PC-3 (cell line): ENCODE measurements around the gene CTU1. TPM values are rescaled to one million over a fixed set of nuclear protein-coding genes. Genes with fewer than 3 reads are reported as not detected.

Experiments used
- ATAC-seq: fragments of 200-7000 bp; cut with Tn5 transposase; 2 replicates; pipeline ENCODE4 v1.9.1; 2020; ENCODE audit warnings: mild to moderate bottlenecking, moderate library complexity
- Bru-seq: library from RNA; stranded (reverse); fragments of 400-500 nt; gene quantifications from one replicate; lab custom pipeline; 2021; lab: Mats Ljungman, UMichigan
- BruChase-seq, 2 experiments: library from RNA; stranded (reverse); fragments of 400-500 nt; gene quantifications; one replicate each; lab custom pipeline; 2021; lab: Mats Ljungman, UMichigan
- BruUV-seq: library from RNA; stranded (reverse); fragments of 400-500 nt; replicated peaks from 2 replicates; lab custom pipeline; 2021; lab: Mats Ljungman, UMichigan
- CTCF ChIA-PET: fragments of 300-600 bp; sonication (Branson Sonifier 250); formaldehyde crosslinking; loops from one replicate; lab custom pipeline; 2022; ENCODE audit warnings: antibody characterized with exemption; lab: Charles Lee
- POLR2A ChIA-PET: fragments of 300-600 bp; sonication (Branson Sonifier 250); formaldehyde crosslinking; loops from one replicate; lab custom pipeline; 2022; ENCODE audit warnings: antibody characterized with exemption; ENCODE audit not compliant: unreplicated experiment; lab: Charles Lee
- DNase-seq: peaks from one replicate; pipeline ENCODE4 v3.0.0-alpha.2; 2015
- H2AFZ ChIP-seq: fragments of 300-600 bp; sonication (generic); 2 replicates; pipeline ENCODE4 v1.6.0; 2016; ENCODE audit warnings: antibody characterized with exemption, low read length
- H3F3A ChIP-seq: fragments of 300-600 bp; sonication (generic); one replicate; pipeline ENCODE4 v1.6.0; 2017; ENCODE audit warnings: antibody characterized with exemption, low read length, control low read depth, mild to moderate bottlenecking; ENCODE audit not compliant: unreplicated experiment
- H3K27ac ChIP-seq: fragments of 300-600 bp; sonication (generic); 2 replicates; pipeline ENCODE4 v1.5.1; 2016; ENCODE audit warnings: mild to moderate bottlenecking, low read length
- H3K27me3 ChIP-seq: fragments of 300-600 bp; sonication (generic); 2 replicates; pipeline ENCODE4 v1.6.1; 2016; ENCODE audit warnings: low read length, mixed read lengths
- H3K36me3 ChIP-seq: fragments of 300-600 bp; sonication (generic); 2 replicates; pipeline ENCODE4 v1.6.1; 2016; ENCODE audit warnings: low read depth, mixed run types, low read length, mixed read lengths
- H3K4me1 ChIP-seq: fragments of 300-600 bp; sonication (generic); 2 replicates; pipeline ENCODE4 v1.5.1; 2016; ENCODE audit warnings: low read length; ENCODE audit not compliant: insufficient read depth
- H3K4me2 ChIP-seq: fragments of 300-600 bp; sonication (generic); 2 replicates; pipeline ENCODE4 v1.6.0; 2016; ENCODE audit warnings: low read length
- H3K4me3 ChIP-seq: fragments of 300-600 bp; sonication (generic); 2 replicates; pipeline ENCODE4 v1.5.1; 2016; ENCODE audit warnings: mild to moderate bottlenecking, low read length, mixed read lengths
- H3K79me2 ChIP-seq: fragments of 300-600 bp; sonication (generic); 2 replicates; pipeline ENCODE4 v1.6.1; 2017; ENCODE audit warnings: low read length, mixed read lengths
- H3K9ac ChIP-seq: fragments of 300-600 bp; sonication (generic); 2 replicates; pipeline ENCODE4 v1.6.0; 2016; ENCODE audit warnings: mild to moderate bottlenecking, low read length
- H3K9me2 ChIP-seq: fragments of 300-600 bp; sonication (generic); replicated peaks from 2 replicates; pipeline ENCODE4 v1.6.1; 2016; ENCODE audit warnings: mixed run types, low read length, mixed read lengths
- H3K9me3 ChIP-seq: fragments of 300-600 bp; sonication (generic); 2 replicates; pipeline ENCODE4 v1.6.1; 2016; ENCODE audit warnings: low read length, mixed read lengths
- H4K20me1 ChIP-seq: fragments of 300-600 bp; sonication (generic); 2 replicates; pipeline ENCODE4 v1.6.1; 2016; ENCODE audit warnings: low read length, mixed read lengths
- CTCF ChIP-seq: fragments of 300-600 bp; sonication (generic); conservative IDR thresholded peaks from 2 replicates; pipeline ENCODE4 v1.5.1; 2017; ENCODE audit warnings: antibody characterized with exemption, low read depth, mild to moderate bottlenecking, low read length
- EZH2 ChIP-seq: fragments of 300-600 bp; sonication (generic); IDR thresholded peaks from one replicate; pipeline ENCODE4 v1.6.1; 2017; ENCODE audit warnings: antibody characterized with exemption, mild to moderate bottlenecking, low read length; ENCODE audit not compliant: unreplicated experiment
- EZH2phosphoT487 ChIP-seq: fragments of 300-600 bp; sonication (generic); IDR thresholded peaks from 2 replicates; pipeline ENCODE4 v1.6.1; 2018; ENCODE audit warnings: mild to moderate bottlenecking, antibody characterized with exemption, low read length, borderline replicate concordance
- intact Hi-C: fragments of 100-400 bp; cut with micrococcal nuclease; formaldehyde crosslinking; loops from 2 replicates; pipeline ENCODE4 v1.9.0; 2023
- long read RNA-seq: library from polyadenylated mRNA; unstranded; transcript quantifications from one replicate; pipeline ENCODE4 v2.0.0, GENCODE V29; 2021; ENCODE audit not compliant: unreplicated experiment
- total RNA-seq: library from RNA; depleted of rRNA; stranded (reverse); fragments of >200 nt; gene quantifications from 2 replicates; pipeline ENCODE4 v1.2.3, GENCODE V29; 2014; rRNA removed

Gene CTU1
- total RNA-seq (29.0 and 40.8 TPM in 2 replicates), Bru-seq, nascent RNA (percentile 69 among the genes with signal in this experiment), BruChase-seq, experiment 1, labeled RNA remaining after a 6-hour chase (percentile 67 among the genes with signal in this experiment), BruChase-seq, experiment 2, labeled RNA remaining after a 2-hour chase (percentile 70 among the genes with signal in this experiment)
- long read RNA-seq, transcript CTU1-201 (3 exons, 2,087 nt), result major isoform, 85 of 104 reads
- long read RNA-seq, partial matches to known transcripts, result 12 of 104 reads
- long read RNA-seq, other reads (novel, unspliced or antisense), result 7 of 104 reads

- H4K20me1 ChIP-seq, result no peaks in the 10 kb centered on the region
- peak within 1 kb of the TSS; percentile 39 for H3K27ac ChIP-seq
- peak within 1 kb of the TSS; percentile 88 for H2AFZ ChIP-seq
- intact Hi-C loops, result loop anchor here (5.0 kb wide), 1 partner anchor 306 kb away; no protein-coding TSS in a partner anchor
- DNase-seq, result peak; percentile 100
- peak within 1 kb of the TSS; percentile 96 for H3K4me2 ChIP-seq
- H3K36me3 ChIP-seq, result peaks cover 6% of the 10 kb centered on the region
- H3K4me1 ChIP-seq, result peaks cover 17% of the 10 kb centered on the region; the same call in 1 of the 2 replicates
- H3K27me3 ChIP-seq, result peaks cover 4% of the 10 kb centered on the region; the same call in 1 of the 2 replicates
- H3K79me2 ChIP-seq, result peaks cover 40% of the 10 kb centered on the region
- peak within 1 kb of the TSS; percentile 90 for H3K9ac ChIP-seq
- ChIA-PET CTCF (interaction anchor here (0.5 kb wide), 1 partner anchor 51 kb away, joined by 3 read pairs; no protein-coding TSS in a partner anchor), POLR2A (interaction anchor here (0.6 kb wide), 1 partner anchor 9 kb away, joined by 4 read pairs; no protein-coding TSS in a partner anchor)
- no peaks in the 10 kb centered on the region for H3F3A ChIP-seq
- TF ChIP-seq EZH2phosphoT487, result no peak
- no peak for TF ChIP-seq EZH2
- TF ChIP-seq CTCF, result no peak
- peak; percentile 99 for ATAC-seq
- H3K4me3 ChIP-seq, result peak within 1 kb of the TSS; percentile 91
- no peaks in the 10 kb centered on the region for H3K9me2 ChIP-seq
- H3K9me3 ChIP-seq, result no peaks in the 10 kb centered on the region
- BruUV-seq, result no TSS peak
Observed at GRCh38 chr19:51108066-51108804, at the start of gene CTU1. Gene CTU1 (minus strand): TSS chr19:51108409. CDS start chr19:51104569, 3,840 bp downstream.

GRCh38 chr19:51157265-51157664 is 49.1 kb upstream of the CTU1 start:
- Histone ChIP-seq H3K4me3 (no peak overlapping the region), H3K27ac (no peak overlapping the region), H3K4me2 (no peak overlapping the region), H3K27me3 (peaks cover 61% of the 10 kb centered on the region), H4K20me1 (no peaks in the 10 kb centered on the region), H3K9ac (no peak overlapping the region), H3F3A (no peaks in the 10 kb centered on the region), H3K4me1 (no peaks in the 10 kb centered on the region), H3K9me2 (no peaks in the 10 kb centered on the region), H3K36me3 (no peaks in the 10 kb centered on the region), H3K79me2 (no peaks in the 10 kb centered on the region), H3K9me3 (no peaks in the 10 kb centered on the region), H2AFZ (no peak overlapping the region)
- no peak for TF ChIP-seq EZH2
- no peak for TF ChIP-seq EZH2phosphoT487
- no peak for TF ChIP-seq CTCF
- ChIA-PET CTCF (no interaction called here), POLR2A (no interaction called here)
- intact Hi-C loops, result no loop called here
- DNase-seq, result no peak
- no peak for ATAC-seq
- BruUV-seq, result no TSS peak
